GM23338 (cell line): ENCODE measurements around the gene MPRIP. TPM values are rescaled to one million over a fixed set of nuclear protein-coding genes. Genes with fewer than 3 reads are reported as not detected.

ENCODE experiments used
- ATAC-seq: fragments of 200-7000 bp; cut with Tn5 transposase; 3 replicates; pipeline ENCODE4 v1.9.1; 2020
- DNase-seq: peaks from one replicate; pipeline ENCODE4 v3.0.0-alpha.2; 2015; ENCODE audit warnings: low spot score
- H2AFZ ChIP-seq: fragments of 200-600 bp; sonication (generic); 2 replicates; pipeline ENCODE4 v1.8.0; 2016; ENCODE audit warnings: antibody characterized with exemption, mild to moderate bottlenecking, moderate library complexity
- H3F3A ChIP-seq: fragments of 200-600 bp; sonication (generic); replicated peaks from 2 replicates; pipeline ENCODE4 v1.8.0; 2017; ENCODE audit warnings: antibody characterized with exemption, mixed run types, low read depth
- H3K27ac ChIP-seq: fragments of 200-600 bp; sonication (generic); 2 replicates; pipeline ENCODE4 v1.6.1; 2016; ENCODE audit warnings: low read depth
- H3K27me3 ChIP-seq: fragments of 200-600 bp; sonication (generic); 2 replicates; pipeline ENCODE4 v1.8.0; 2016; ENCODE audit warnings: mild to moderate bottlenecking, mixed run types, moderate library complexity; ENCODE audit not compliant: insufficient read depth
- H3K36me3 ChIP-seq: fragments of 200-600 bp; sonication (generic); 2 replicates; pipeline ENCODE4 v1.8.0; 2016; ENCODE audit warnings: mild to moderate bottlenecking; ENCODE audit not compliant: insufficient read depth
- H3K4me1 ChIP-seq: fragments of 200-600 bp; sonication (generic); 2 replicates; pipeline ENCODE4 v1.8.0; 2016; ENCODE audit warnings: mild to moderate bottlenecking, moderate library complexity; ENCODE audit not compliant: insufficient read depth
- H3K4me2 ChIP-seq: fragments of 200-600 bp; sonication (generic); 2 replicates; pipeline ENCODE4 v1.7.1; 2017; ENCODE audit warnings: mixed run types
- H3K4me3 ChIP-seq: fragments of 200-600 bp; sonication (generic); 2 replicates; pipeline ENCODE4 v1.6.1; 2016; ENCODE audit warnings: mixed run types
- H3K79me2 ChIP-seq: fragments of 200-600 bp; sonication (generic); replicated peaks from 2 replicates; pipeline ENCODE4 v1.8.0; 2017; ENCODE audit warnings: mild to moderate bottlenecking; ENCODE audit not compliant: insufficient read depth
- H3K9me2 ChIP-seq: fragments of 200-600 bp; sonication (generic); 2 replicates; pipeline ENCODE4 v1.8.0; 2017; ENCODE audit not compliant: insufficient read depth
- H4K20me1 ChIP-seq: fragments of 200-600 bp; sonication (generic); replicated peaks from 2 replicates; pipeline ENCODE4 v1.8.0; 2017; ENCODE audit warnings: mild to moderate bottlenecking; ENCODE audit not compliant: insufficient read depth
- H3K27ac Mint-ChIP-seq: 2 replicates; pipeline ENCODE4 v1.8.0; 2020; ENCODE audit warnings: inconsistent platforms, mild to moderate bottlenecking, moderate library complexity, mixed read lengths
- H3K27me3 Mint-ChIP-seq: 3 replicates; pipeline ENCODE4 v1.8.0; 2022; ENCODE audit warnings: low read depth, mild to moderate bottlenecking, moderate library complexity, mixed read lengths, inconsistent platforms; ENCODE audit not compliant: insufficient read depth, poor library complexity
- H3K36me3 Mint-ChIP-seq: 3 replicates; pipeline ENCODE4 v1.8.0; 2021; ENCODE audit warnings: low read depth, mild to moderate bottlenecking, inconsistent platforms, moderate library complexity, mixed read lengths
- H3K4me1 Mint-ChIP-seq: 3 replicates; pipeline ENCODE4 v1.8.0; 2020; ENCODE audit warnings: mild to moderate bottlenecking, inconsistent platforms, mixed read lengths
- H3K4me3 Mint-ChIP-seq: 3 replicates; pipeline ENCODE4 v1.8.0; 2021; ENCODE audit warnings: moderate library complexity, mild to moderate bottlenecking, inconsistent platforms, mixed read lengths
- H3K9me3 Mint-ChIP-seq: 3 replicates; pipeline ENCODE4 v1.8.0; 2020; ENCODE audit warnings: moderate library complexity, mild to moderate bottlenecking, inconsistent platforms, mixed read lengths
- CREB1 ChIP-seq: fragments of 250-450 bp; sonication (Bioruptor Pico); IDR thresholded peaks from 2 replicates; pipeline ENCODE4 v1.5.0; 2020; ENCODE audit warnings: low read depth, mild to moderate bottlenecking, moderate library complexity
- CTCF ChIP-seq, 2 experiments: fragments of 200-600 bp in 1 of 2; sonication (generic) in 1 of 2; conservative IDR thresholded peaks; 2 replicates each; pipeline versions ENCODE4 v1.5.1 to v1.6.1; 2016 to 2017; ENCODE audit warnings: antibody characterized with exemption in 2 of 2, low read depth in 2 of 2, mild to moderate bottlenecking in 2 of 2, moderate library complexity in 1 of 2
- ETS1 ChIP-seq: IDR thresholded peaks from 2 replicates; pipeline ENCODE4 v1.6.1; 2016; ENCODE audit warnings: antibody characterized with exemption
- EZH2phosphoT487 ChIP-seq: fragments of 200-600 bp; sonication (generic); IDR thresholded peaks from one replicate; pipeline ENCODE4 v1.8.1; 2018; ENCODE audit warnings: antibody characterized with exemption; ENCODE audit not compliant: unreplicated experiment
- JUNB ChIP-seq: IDR thresholded peaks from one replicate; pipeline ENCODE4 v1.6.1; 2016; ENCODE audit warnings: antibody characterized with exemption; ENCODE audit not compliant: unreplicated experiment
- NANOG ChIP-seq: IDR thresholded peaks from 2 replicates; pipeline ENCODE4 v1.6.1; 2016; ENCODE audit warnings: antibody characterized with exemption, borderline replicate concordance
- POLR2AphosphoS5 ChIP-seq: IDR thresholded peaks from 2 replicates; pipeline ENCODE4 v1.6.1; 2016; ENCODE audit warnings: antibody characterized with exemption, low read depth
- STAT1 ChIP-seq: IDR thresholded peaks from one replicate; pipeline ENCODE4 v1.6.1; 2016; ENCODE audit warnings: antibody characterized with exemption; ENCODE audit not compliant: unreplicated experiment
- ZNF114 ChIP-seq: fragments of 250-450 bp; sonication (Bioruptor Pico); IDR thresholded peaks from 2 replicates; pipeline ENCODE4 v1.5.0; 2020; ENCODE audit warnings: mild to moderate bottlenecking, moderate library complexity
- ZNF331 ChIP-seq: fragments of 250-450 bp; sonication (Bioruptor Pico); IDR thresholded peaks from 2 replicates; pipeline ENCODE4 v1.5.0; 2020; ENCODE audit warnings: low read depth, mild to moderate bottlenecking, moderate library complexity
- ZNF462 ChIP-seq: fragments of 250-450 bp; sonication (Bioruptor Pico); IDR thresholded peaks from 2 replicates; pipeline ENCODE4 v1.5.0; 2020; ENCODE audit warnings: mild to moderate bottlenecking, moderate library complexity
- polyA plus RNA-seq: library from polyadenylated mRNA; unstranded; fragments of >200 nt; fragmentation: Nextera tagmentation; extraction: Ambion mirVana; gene quantifications from 2 replicates; pipeline ENCODE4 v1.2.1, GENCODE V29; 2016
- total RNA-seq: library from RNA; depleted of rRNA; stranded (reverse); fragments of >200 nt; shearing (Covaris generic); gene quantifications from 2 replicates; pipeline ENCODE4 v1.2.3, GENCODE V29; 2014

MPRIP gene
- total and polyA plus RNA-seq, 2 experiments from 2014 or later = 39.3 to 113 TPM

GRCh38 chr17:17061516-17061915 is 19.3 kb downstream of the MPRIP start (continued):
- no peak for TF ChIP-seq JUNB
- no peak for TF ChIP-seq ZNF114
- no peak for TF ChIP-seq ETS1
- no peak for TF ChIP-seq POLR2AphosphoS5

GRCh38 chr17:17062356-17062755 is 20.1 kb downstream of the MPRIP start:
- H4K20me1 ChIP-seq = peaks cover 14% of the 10 kb centered on the region; the same call in 1 of the 2 replicates
- no peaks in the 10 kb centered on the region for H3K9me2 ChIP-seq
- H3K4me1 Mint-ChIP-seq = peaks cover 3% of the 10 kb centered on the region
- ATAC-seq (no peak), DNase-seq (no peak)
- no peaks in the 10 kb centered on the region; the same call in 1 of the 2 replicates for H3K36me3 ChIP-seq
- H3K9me3 Mint-ChIP-seq = no peaks in the 10 kb centered on the region
- H3K4me3 ChIP-seq = no peak overlapping the region
- peaks cover 88% of the 10 kb centered on the region for H3K79me2 ChIP-seq
- H3K36me3 Mint-ChIP-seq = no peaks in the 10 kb centered on the region
- no peaks in the 10 kb centered on the region for H3K27me3 Mint-ChIP-seq
- no peak overlapping the region for H3K4me3 Mint-ChIP-seq
- no peak overlapping the region for H2AFZ ChIP-seq
- H3K4me2 ChIP-seq = no peak overlapping the region
- H3K27ac Mint-ChIP-seq = no peak overlapping the region; the same call in 1 of the 2 replicates
- H3F3A ChIP-seq = no peaks in the 10 kb centered on the region
- no peaks in the 10 kb centered on the region for H3K27me3 ChIP-seq
- TF ChIP-seq CREB1 (CRISPR knock-in tag) (no peak), STAT1 (no peak), ZNF114 (no peak), ZNF331 (CRISPR knock-in tag) (no peak), EZH2phosphoT487 (no peak), POLR2AphosphoS5 (no peak), CTCF (conservative IDR thresholded peaks at IDR 0.05; ENCODE audit: low read depth in 2 of 2) (no peak)
- 0 out of 2 replicates have a peak, but pooled peaks cover 4% of the 10 kb centered on the region for H3K4me1 ChIP-seq
- no peak overlapping the region for H3K27ac ChIP-seq

DNA sequence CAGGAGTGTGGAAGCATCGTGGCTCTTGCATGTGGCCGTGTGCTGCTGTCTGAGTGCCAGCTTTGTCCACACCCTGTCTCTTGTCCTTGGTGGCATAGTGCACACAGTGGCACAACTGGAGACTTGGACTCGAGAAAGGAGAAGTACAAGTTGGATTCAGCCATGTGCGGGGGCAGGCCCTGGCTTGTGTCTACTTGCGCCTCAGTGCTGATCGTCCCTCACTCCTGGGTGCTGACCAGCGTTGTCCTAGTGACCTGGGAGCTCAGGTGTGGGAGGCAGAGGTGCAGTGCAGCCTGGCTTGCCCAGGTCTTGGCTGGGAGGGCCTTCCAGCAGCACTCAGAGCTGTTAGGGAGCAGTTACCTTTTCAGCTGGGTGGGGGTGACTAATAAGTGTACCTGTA is 20.6 kb downstream of the MPRIP start:
- H3K79me2 ChIP-seq = peaks cover 90% of the 10 kb centered on the region
- H3K4me1 ChIP-seq = 0 out of 2 replicates have a peak, but pooled peaks cover 7% of the 10 kb centered on the region
- H3K4me3 ChIP-seq = no peak overlapping the region
- no peak for ATAC-seq
- peaks cover 13% of the 10 kb centered on the region; the same call in 1 of the 2 replicates for H4K20me1 ChIP-seq
- H3K27ac ChIP-seq = no peak overlapping the region
- H3K36me3 ChIP-seq = no peaks in the 10 kb centered on the region
- H3K9me3 Mint-ChIP-seq = no peaks in the 10 kb centered on the region
- H3K36me3 Mint-ChIP-seq = no peaks in the 10 kb centered on the region
- H3K27ac Mint-ChIP-seq = no peak overlapping the region; the same call in 1 of the 2 replicates
- H3K27me3 ChIP-seq = no peaks in the 10 kb centered on the region
- H3K9me2 ChIP-seq = no peaks in the 10 kb centered on the region
- H3K4me2 ChIP-seq = no peak overlapping the region
- no peaks in the 10 kb centered on the region for H3F3A ChIP-seq
- H3K4me1 Mint-ChIP-seq = peaks cover 4% of the 10 kb centered on the region
- H3K4me3 Mint-ChIP-seq = no peak overlapping the region
- DNase-seq = no peak
- no peak overlapping the region for H2AFZ ChIP-seq
- H3K27me3 Mint-ChIP-seq = no peaks in the 10 kb centered on the region
- no peak for TF ChIP-seq ZNF462
- no peak for TF ChIP-seq NANOG
- TF ChIP-seq ZNF114 = no peak
- no peak for TF ChIP-seq CREB1 (CRISPR knock-in tag)
